Body of pancreas (tissue), 4 donors: ENCODE data around the gene HUS1B.

ENCODE experiments used
- CTCF ChIP-seq, 7 experiments: fragments of 450-650 bp in 4 of 7; fragments of 200-600 bp in 3 of 7; sonication (generic) in 3 of 7; IDR thresholded peaks; one replicate each; pipeline ENCODE4 v1.5.1; 2016 to 2019; ENCODE audit warnings: antibody characterized with exemption in 7 of 7
- POLR2A ChIP-seq, 3 donors: fragments of 450-650 bp; IDR thresholded peaks; one replicate each; pipeline ENCODE4 v1.6.1; 2016; ENCODE audit warnings: antibody characterized with exemption in 3 of 3, mild to moderate bottlenecking in 2 of 3

GRCh38 chr6:705047-705446 lies 48.1 kb upstream of the HUS1B start:
- TF ChIP-seq CTCF (IDR thresholded peaks at IDR 0.05), result no peak
- TF ChIP-seq POLR2A (IDR thresholded peaks at IDR 0.05), result no peak
